ENCODE results near the gene ALPK3. TPM values are rescaled to one million over a fixed set of nuclear protein-coding genes. Genes with fewer than 3 reads are reported as not detected.

The ALPK3 gene
- polyA plus RNA-seq, 3 donors from 2014 or later = not detected

DNA sequence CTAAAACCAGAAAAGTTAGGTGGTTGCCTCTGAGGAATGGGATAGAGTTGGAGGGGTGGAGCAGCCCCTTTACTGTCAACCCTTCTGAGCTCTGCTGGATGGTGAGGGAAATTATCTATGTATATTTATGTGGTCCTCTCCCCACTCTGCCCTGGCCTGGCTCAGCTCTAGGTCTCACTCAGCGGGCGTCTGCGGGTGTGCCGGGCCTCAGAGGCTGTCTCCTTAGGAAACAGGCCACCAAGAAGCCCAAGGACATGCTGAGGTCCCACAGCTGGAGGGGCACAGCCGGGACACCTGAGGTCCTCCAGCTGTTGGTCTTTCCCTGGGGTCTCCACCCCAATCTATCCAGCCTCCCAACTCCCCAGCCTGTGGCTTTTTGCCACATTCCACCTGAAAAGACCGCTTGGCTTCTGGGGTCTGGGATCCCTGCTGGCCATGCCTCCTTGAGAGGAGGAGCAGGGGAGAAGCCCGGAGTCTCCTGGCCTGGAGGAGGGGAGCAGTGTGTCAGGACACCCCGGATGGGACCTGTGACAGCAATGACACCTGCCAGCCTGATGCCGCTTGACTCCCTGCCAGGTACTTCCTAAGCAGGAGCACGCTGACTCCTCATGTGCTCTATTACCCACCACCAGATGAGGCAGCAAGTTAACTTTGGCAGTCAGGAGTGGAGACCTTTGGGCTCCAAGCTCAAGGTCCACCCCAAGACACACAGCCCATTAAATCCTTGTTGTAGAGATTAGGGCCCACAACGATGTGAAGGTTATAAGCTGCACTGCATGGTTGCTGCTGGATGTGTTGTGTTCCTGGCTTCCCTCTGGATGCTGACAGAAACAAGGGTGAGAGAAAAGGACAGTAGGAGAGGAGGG lies 67.0 kb downstream of the ALPK3 start, which contains the start of gene SLC28A1:
Gene SLC28A1, plus strand, starts transcription at position 747 of the 866 bp plus-strand sequence. CDS start 3,099 bp downstream, outside the sequence.
- Mint-ChIP-seq H3K9me3 (no peaks in the 10 kb centered on the region), H3K36me3 (no peaks in the 10 kb centered on the region), H3K4me1 (no peaks in the 10 kb centered on the region), H3K27me3 (ENCODE audit: low read depth in 3 of 3) (peaks cover 0 to 4% (median 0%) of the 10 kb centered on the region in 3 donors), H3K27ac (no peak within 1 kb of the TSS), H3K4me3 (no peak within 1 kb of the TSS)
- no peak for DNase-seq

DNA sequence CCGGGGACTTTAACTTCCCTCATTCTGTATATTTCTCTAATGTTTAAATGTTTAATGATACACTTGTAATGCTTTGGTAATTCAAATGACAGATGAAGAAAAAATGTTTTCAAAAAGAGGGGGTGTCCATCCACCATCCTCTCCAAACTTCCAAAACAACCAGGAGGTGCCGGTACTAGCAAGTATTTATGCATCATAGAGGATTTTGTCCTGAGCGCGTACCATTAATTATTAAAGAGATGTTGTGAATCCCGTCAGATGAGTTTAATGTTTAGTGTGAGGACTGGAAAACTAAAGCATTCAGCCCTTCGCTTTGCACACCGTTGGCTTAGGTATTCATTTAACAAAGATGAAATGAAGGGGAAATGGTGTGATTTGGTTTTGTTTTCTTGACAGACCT lies 68.6 kb downstream of the ALPK3 start:
- no peaks in the 10 kb centered on the region for H3K36me3 Mint-ChIP-seq
- peaks cover 0 to 4% (median 0%) of the 10 kb centered on the region in 3 donors for H3K27me3 Mint-ChIP-seq (ENCODE audit: low read depth in 3 of 3)
- no peak for DNase-seq
- H3K4me1 Mint-ChIP-seq = no peaks in the 10 kb centered on the region
- no peak overlapping the region for H3K4me3 Mint-ChIP-seq
- no peaks in the 10 kb centered on the region for H3K9me3 Mint-ChIP-seq
- no peak overlapping the region for H3K27ac Mint-ChIP-seq

DNA sequence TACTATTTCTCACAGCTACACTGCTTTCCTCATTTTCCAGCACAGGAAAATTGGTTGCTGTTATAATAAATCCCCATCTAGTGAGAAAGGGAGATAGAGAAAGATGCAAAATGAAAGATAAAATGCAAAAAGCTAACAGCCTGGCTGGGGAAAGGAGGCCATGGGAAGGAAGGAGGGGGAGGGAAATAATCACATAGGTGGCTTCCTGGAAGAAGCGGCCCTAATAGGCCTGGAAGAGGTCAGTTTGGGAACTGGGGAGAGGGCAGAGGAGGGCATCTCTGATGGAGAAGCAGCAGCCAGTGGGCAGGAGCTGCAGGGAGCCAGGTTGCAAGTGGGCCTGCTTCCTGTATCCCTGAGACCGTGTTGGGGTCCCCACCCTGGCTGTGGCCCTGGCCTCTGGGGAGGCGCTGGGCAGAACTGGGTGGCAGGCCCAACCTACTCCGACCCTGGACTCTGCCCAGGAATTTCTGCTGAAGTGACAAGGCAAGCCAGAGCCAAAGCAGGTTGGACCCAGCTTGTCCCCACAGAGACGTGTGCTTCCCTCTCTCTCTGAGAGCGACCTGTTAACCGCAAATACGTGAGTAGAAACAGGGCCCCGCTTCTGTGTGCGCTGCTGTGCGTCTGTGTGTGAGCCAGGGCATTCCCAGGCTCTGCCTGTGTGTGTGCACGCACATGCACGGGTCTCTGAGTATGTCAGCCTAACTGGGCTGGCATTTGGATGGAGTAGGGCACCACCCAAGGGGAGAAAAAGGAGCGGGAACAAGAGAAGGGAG lies 69.2 kb downstream of the ALPK3 start:
- no peaks in the 10 kb centered on the region for H3K9me3 Mint-ChIP-seq
- no peak overlapping the region for H3K27ac Mint-ChIP-seq
- peaks cover 0 to 4% (median 0%) of the 10 kb centered on the region in 3 donors for H3K27me3 Mint-ChIP-seq (ENCODE audit: low read depth in 3 of 3)
- no peaks in the 10 kb centered on the region for H3K36me3 Mint-ChIP-seq
- no peak for DNase-seq
- no peak overlapping the region for H3K4me3 Mint-ChIP-seq
- H3K4me1 Mint-ChIP-seq = no peaks in the 10 kb centered on the region

DNA sequence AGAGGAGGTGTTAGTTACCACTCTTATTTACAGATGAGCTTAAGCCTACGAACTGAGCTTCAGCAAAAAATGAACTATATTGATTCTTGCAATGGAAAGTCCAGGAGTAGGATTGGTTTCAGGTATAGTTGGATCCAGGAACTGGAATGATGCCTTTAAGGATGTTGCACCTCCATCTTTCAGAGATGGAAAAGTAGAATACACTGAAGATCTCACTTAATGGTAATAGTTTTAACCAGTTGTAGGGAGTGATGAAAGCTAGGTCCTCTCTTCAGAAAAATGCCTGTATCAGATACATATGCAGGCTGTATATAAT lies 69.8 kb downstream of the ALPK3 start:
- H3K27me3 Mint-ChIP-seq (ENCODE audit: low read depth in 3 of 3) = peaks cover 0 to 4% (median 0%) of the 10 kb centered on the region in 3 donors

DNA sequence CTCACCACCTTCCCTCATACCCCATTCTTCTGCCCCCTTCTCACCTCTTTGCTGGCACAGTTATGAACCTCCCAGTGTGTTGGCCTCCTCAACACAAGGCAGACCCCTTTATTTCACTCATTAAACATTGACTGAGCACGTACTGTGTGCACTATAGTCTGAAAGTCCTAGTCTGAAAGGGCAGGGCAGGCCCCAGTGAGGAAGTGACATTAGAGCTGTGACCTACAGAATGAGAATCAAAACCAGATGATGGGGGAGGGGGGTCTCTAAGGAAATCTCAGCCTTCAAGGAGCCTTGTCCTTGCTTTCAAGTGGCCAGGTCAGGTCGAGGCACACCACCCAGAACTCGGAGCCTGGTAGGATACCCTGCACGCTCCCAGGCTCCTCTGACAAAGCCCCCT lies 70.8 kb downstream of the ALPK3 start:
- Mint-ChIP-seq H3K27ac (no peak overlapping the region), H3K9me3 (no peaks in the 10 kb centered on the region), H3K4me3 (no peak overlapping the region), H3K36me3 (no peaks in the 10 kb centered on the region), H3K27me3 (ENCODE audit: low read depth in 3 of 3) (peaks cover 0 to 2% (median 0%) of the 10 kb centered on the region in 3 donors), H3K4me1 (no peaks in the 10 kb centered on the region)
- no peak for DNase-seq

More for the DNA sequence above, 69.8 kb downstream of the ALPK3 start:
- Mint-ChIP-seq H3K4me3 (no peak overlapping the region), H3K9me3 (no peaks in the 10 kb centered on the region), H3K4me1 (no peaks in the 10 kb centered on the region), H3K36me3 (no peaks in the 10 kb centered on the region), H3K27ac (no peak overlapping the region)
- DNase-seq = no peak

DNA sequence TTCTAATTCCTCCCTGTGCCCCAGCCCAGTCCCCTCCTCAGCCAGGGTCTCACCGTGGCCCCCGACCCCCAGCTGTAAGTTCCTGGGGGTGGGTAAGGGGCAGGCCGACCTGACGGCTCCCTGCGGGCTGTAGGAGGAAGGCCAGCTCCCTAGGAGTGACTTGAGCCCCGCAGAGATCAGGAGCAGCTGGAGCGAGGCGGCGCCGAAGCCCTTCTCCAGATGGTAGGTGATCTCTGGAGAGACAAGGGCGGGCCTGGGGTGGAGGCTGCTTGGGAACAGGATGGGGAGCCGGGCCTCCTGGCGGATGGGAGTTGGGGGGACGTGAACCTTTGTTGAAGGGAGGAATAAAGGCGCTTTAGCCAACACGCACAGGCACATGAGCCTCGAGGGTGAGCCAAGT lies 71.5 kb downstream of the ALPK3 start:
- Mint-ChIP-seq H3K36me3 (no peaks in the 10 kb centered on the region), H3K27me3 (ENCODE audit: low read depth in 3 of 3) (peaks cover 0 to 2% (median 0%) of the 10 kb centered on the region in 3 donors), H3K4me3 (no peak overlapping the region), H3K9me3 (no peaks in the 10 kb centered on the region), H3K27ac (no peak overlapping the region), H3K4me1 (no peaks in the 10 kb centered on the region)
- DNase-seq = no peak

DNA sequence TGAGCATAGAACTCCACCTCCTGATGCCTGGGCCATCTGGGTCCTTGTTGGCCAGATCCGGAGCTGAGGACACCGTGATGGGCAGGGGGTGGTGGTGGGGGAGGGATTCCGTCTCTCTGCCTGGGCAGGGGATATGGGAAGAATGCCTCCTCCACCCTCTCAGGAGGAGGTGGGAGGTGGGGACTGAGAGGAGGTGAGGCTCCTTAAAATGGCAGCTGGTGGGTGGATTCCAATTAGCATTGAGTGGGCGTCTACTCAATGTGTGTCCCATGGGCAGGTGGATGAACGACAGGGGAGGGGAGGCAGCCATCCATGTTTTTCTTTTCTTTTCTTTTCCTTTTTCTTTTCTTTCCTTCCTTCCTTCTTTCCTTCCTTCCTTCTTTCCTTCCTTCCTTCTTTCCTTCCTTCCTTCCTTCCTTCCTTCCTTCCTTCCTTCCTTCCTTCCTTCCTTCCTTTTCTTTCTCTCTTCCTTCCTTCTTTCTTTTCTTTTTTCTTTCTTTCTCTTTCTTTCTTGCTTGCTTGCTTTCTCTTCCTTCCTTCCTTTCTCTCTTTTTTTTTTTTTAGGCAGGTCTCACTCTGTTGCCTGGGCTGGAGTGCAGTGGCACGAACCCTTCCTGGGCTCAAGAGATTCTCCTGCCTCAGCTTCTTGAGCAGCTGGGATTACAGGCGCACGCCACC lies 72.3 kb downstream of the ALPK3 start:
- Mint-ChIP-seq H3K36me3 (no peaks in the 10 kb centered on the region), H3K9me3 (no peaks in the 10 kb centered on the region), H3K27ac (no peak overlapping the region), H3K27me3 (ENCODE audit: low read depth in 3 of 3) (peaks cover 0 to 3% (median 0%) of the 10 kb centered on the region in 3 donors), H3K4me1 (no peaks in the 10 kb centered on the region), H3K4me3 (no peak overlapping the region)
- no peak for DNase-seq

DNA sequence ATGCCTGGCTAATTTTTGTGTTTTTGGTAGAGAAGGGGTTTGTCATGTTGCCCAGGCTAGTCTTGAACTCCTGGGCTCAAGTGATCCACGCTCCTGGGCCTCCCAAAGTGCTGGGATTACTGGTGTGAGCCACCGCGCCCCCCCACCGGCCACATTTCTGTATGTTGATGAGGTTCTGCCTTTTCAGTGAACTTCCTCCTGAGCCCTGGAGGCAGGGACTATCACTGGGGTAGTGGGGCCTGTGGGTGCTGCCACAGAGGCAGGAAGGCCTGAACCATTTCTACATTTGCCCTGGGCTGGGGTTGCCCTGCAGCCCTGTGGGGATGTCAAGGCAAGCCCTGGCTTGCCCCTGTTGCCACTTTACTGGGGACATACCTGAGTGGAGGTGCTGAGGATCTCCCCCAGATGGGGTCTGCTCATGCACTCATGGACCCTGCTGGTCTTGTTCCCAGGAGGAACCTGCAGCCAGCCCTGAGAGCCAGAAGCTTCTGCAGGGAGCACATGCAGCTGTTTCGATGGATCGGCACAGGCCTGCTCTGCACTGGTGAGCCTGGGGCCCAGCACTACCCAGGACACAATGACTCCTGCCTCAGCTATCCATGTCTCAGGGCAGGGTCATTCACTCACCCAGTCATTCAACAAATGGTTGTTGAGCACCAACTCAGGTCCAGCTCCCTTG lies 73.0 kb downstream of the ALPK3 start:
- DNase-seq = no peak
- Mint-ChIP-seq H3K4me1 (no peaks in the 10 kb centered on the region), H3K4me3 (no peak overlapping the region), H3K9me3 (no peaks in the 10 kb centered on the region), H3K36me3 (no peaks in the 10 kb centered on the region), H3K27me3 (ENCODE audit: low read depth in 3 of 3) (peaks cover 0 to 3% (median 0%) of the 10 kb centered on the region in 3 donors), H3K27ac (no peak overlapping the region)

DNA sequence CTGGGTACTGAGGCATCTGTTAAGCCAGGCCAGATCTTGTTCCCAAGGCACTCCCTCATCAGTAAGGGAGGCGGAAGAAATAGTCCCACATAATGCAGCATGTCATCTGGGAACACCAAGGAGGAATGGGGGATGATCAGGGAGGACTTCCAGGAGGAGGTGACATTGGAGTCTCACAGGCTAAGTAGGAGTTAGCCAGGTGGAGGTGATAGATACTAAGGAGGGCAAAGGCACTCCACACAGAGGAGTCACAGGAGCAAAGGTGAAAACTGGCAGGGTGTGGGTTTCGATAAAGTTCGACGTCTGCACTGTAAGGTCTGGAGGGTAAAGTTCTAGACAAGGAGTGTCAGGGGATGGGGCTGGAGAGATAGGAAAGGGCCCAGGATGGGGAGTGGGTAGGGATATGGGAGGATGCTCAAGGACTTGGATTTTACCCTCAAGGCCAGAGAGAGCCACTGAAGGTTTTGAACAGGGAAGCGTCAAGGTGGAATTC lies 73.6 kb downstream of the ALPK3 start:
- Mint-ChIP-seq H3K4me1 (no peaks in the 10 kb centered on the region), H3K9me3 (no peaks in the 10 kb centered on the region)

DNA sequence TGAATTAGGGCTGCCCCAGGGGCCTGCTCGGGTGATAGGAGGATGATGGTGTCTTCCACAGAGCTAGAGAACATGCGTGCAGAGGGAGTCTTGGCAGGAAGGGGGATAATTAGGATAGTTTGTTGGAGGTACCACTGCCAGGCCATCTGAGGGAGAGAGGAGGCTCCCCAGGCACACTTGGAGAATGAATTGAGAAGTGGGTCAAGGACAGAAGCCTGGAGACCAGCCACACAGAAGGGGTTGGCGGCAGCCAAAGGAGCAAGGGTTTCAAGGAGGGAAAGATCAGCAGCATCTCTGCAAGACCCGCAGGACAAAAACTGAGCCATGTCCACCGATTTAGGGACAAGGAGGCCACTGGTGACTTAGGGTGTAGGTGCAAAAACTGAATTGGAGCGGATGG lies 74.2 kb downstream of the ALPK3 start:
- H3K4me1 Mint-ChIP-seq = no peaks in the 10 kb centered on the region
- no peaks in the 10 kb centered on the region for H3K9me3 Mint-ChIP-seq
- peaks cover 0 to 3% (median 0%) of the 10 kb centered on the region in 3 donors for H3K27me3 Mint-ChIP-seq (ENCODE audit: low read depth in 3 of 3)
- no peak overlapping the region for H3K4me3 Mint-ChIP-seq
- no peak overlapping the region for H3K27ac Mint-ChIP-seq
- no peaks in the 10 kb centered on the region for H3K36me3 Mint-ChIP-seq
- DNase-seq = no peak

More for the DNA sequence above, 73.6 kb downstream of the ALPK3 start:
- no peaks in the 10 kb centered on the region for H3K36me3 Mint-ChIP-seq
- no peak overlapping the region for H3K27ac Mint-ChIP-seq
- H3K4me3 Mint-ChIP-seq = no peak overlapping the region
- DNase-seq = no peak
- H3K27me3 Mint-ChIP-seq (ENCODE audit: low read depth in 3 of 3) = peaks cover 0 to 3% (median 0%) of the 10 kb centered on the region in 3 donors

DNA sequence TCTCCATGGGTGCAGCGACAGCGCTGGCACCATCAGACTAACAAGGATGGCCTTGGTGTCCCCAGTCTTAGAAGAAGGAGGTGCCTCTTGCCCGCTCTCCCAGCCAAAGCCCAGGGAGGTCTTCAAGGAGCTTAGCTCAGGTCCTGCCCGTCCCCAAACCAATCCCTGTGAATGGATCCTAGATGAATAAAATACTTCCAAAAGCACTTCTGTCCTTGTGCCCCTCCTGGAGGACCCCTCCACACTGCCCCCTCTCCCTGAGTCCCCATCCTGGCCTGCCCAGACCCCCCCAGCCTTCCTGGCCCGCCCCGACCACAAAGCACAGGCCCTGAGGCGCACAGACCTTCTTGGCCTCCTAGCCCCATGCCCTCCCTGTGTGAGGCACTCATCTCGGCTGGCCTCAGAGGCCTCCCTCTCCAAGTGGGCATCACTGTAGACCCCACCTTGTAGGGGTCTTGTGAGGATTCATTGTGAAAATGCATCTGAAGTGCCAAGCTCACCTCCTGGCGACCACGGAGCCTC lies 75.7 kb downstream of the ALPK3 start:
- Mint-ChIP-seq H3K36me3 (no peaks in the 10 kb centered on the region), H3K9me3 (no peaks in the 10 kb centered on the region), H3K4me3 (no peak overlapping the region), H3K27me3 (ENCODE audit: low read depth in 3 of 3) (peaks cover 0 to 3% (median 0%) of the 10 kb centered on the region in 3 donors), H3K4me1 (no peaks in the 10 kb centered on the region), H3K27ac (no peak overlapping the region)
- no peak for DNase-seq

DNA sequence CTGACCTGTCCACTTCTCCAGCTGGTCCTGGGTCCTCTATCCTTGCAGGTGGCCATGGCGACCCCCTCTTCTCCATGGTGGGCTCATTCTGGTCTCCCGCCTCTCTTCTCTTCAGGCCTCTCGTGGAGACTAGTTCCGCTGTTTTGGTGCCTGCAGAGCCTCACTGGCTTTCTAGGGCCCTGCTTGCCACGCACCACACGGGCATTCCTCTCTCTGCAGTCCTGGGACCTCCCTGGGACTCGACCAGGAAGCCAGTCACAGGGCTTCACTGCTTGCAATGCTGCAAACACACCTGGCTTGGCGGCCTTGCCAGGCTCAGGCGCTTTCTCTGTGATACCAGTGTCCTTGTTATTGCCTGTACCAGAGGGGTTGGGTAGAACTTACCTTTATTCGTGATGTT lies 76.5 kb downstream of the ALPK3 start:
- Mint-ChIP-seq H3K9me3 (no peaks in the 10 kb centered on the region), H3K4me1 (no peaks in the 10 kb centered on the region), H3K36me3 (no peaks in the 10 kb centered on the region), H3K27ac (no peak overlapping the region), H3K27me3 (ENCODE audit: low read depth in 3 of 3) (peaks cover 0 to 3% (median 0%) of the 10 kb centered on the region in 3 donors), H3K4me3 (no peak overlapping the region)
- DNase-seq = no peak

DNA sequence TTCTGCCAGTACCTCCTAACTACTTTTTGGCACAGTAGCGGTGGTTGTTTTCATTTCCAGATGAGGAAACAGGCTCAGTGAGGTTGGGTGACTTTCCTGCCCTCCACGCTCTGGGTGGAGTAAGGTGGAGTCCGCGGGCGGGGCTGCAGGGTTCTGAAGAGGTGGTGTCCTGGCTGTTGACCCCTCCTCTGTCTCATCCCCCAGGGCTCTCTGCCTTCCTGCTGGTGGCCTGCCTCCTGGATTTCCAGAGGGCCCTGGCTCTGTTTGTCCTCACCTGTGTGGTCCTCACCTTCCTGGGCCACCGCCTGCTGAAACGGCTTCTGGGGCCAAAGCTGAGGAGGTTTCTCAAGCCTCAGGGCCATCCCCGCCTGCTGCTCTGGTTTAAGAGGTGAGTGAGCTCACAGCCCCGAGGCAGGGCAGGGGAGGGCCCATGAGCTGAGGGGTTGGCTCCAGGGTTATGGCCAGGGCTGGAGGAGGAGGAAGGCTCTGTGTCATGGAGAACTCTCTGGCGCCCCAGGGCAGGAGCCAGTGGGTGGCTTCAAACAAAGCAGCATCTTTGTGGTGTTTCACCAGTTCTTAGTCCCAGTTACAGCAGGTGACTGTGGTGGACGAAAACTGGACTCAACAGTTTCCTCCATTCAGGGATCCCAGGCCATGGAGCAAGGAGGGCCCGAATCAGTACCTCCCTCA lies 77.7 kb downstream of the ALPK3 start:
- no peak for DNase-seq

More for the DNA sequence above, 77.7 kb downstream of the ALPK3 start:
- Mint-ChIP-seq H3K36me3 (no peaks in the 10 kb centered on the region), H3K9me3 (no peaks in the 10 kb centered on the region), H3K4me1 (no peaks in the 10 kb centered on the region), H3K4me3 (no peak overlapping the region), H3K27ac (no peak overlapping the region), H3K27me3 (ENCODE audit: low read depth in 3 of 3) (peaks cover 0 to 5% (median 3%) of the 10 kb centered on the region in 3 donors)

Measured in immature natural killer cell (primary cell).